K562 (cell line): ENCODE results near the gene HSD17B1. TPM values are rescaled to one million over a fixed set of nuclear protein-coding genes. Genes with fewer than 3 reads are reported as not detected.

Experiments used
- ATAC-seq: fragments of 200-7000 bp; cut with Tn5 transposase; 3 replicates; pipeline ENCODE4 v1.9.1; 2020; ENCODE audit warnings: moderate library complexity
- BruUV-seq: library from RNA; stranded (reverse); fragments of 400-500 nt; replicated peaks from 2 replicates; lab custom pipeline; 2021; lab: Mats Ljungman, UMichigan
- CTCF ChIA-PET: fragments of 300-600 bp; formaldehyde crosslinking; extraction: SDS; loops from one replicate; lab custom pipeline; 2021; ENCODE audit warnings: low intra/inter-chr PET ratio; lab: Yijun Ruan, JAX
- POLR2A ChIA-PET: fragments of 300-600, 350-650 bp; sonication (Branson Sonifier 250); formaldehyde crosslinking; extraction: SDS; loops from one replicate; lab custom pipeline; 2021; ENCODE audit warnings: antibody characterized with exemption, inconsistent platforms; lab: Yijun Ruan, JAX
- DNase-seq, 4 experiments: peaks; one replicate each; pipeline versions ENCODE4 v3.0.0 to v3.0.0-alpha.2; 2011 to 2018; ENCODE audit warnings: low spot score in 3 of 4, mixed read lengths in 3 of 4; ENCODE audit errors: extremely low read depth in 1 of 4
- FAIRE-seq: peaks from 2 replicates; lab custom pipeline; 2011; peaks lifted over from hg19 to GRCh38; lab: Jason Lieb, UNC
- H2AFZ ChIP-seq: 2 replicates; pipeline ENCODE4 v1.6.0; 2011; ENCODE audit warnings: low read depth, low read length, control low read depth, inconsistent platforms
- H3K27ac ChIP-seq: fragments of 200-600 bp; 3 replicates; pipeline ENCODE4 v1.8.0; 2011; ENCODE audit warnings: low read depth, mild to moderate bottlenecking, control low read depth, inconsistent platforms, low read length, moderate library complexity, mixed read lengths; ENCODE audit errors: extremely low read depth
- H3K27me3 ChIP-seq, 2 experiments: fragments of 300-600 bp in 1 of 2; 2 replicates in 1 of 2; 3 replicates in 1 of 2; pipeline versions ENCODE4 v1.6.0 to v1.8.0; 2011; ENCODE audit warnings: inconsistent platforms in 2 of 2, low read length in 2 of 2, mild to moderate bottlenecking in 1 of 2, mixed read lengths in 1 of 2, moderate library complexity in 1 of 2; ENCODE audit not compliant: control insufficient read depth in 2 of 2, insufficient read depth in 2 of 2
- H3K36me3 ChIP-seq: fragments of 300-600 bp; 3 replicates; pipeline ENCODE4 v1.8.0; 2011; ENCODE audit warnings: mild to moderate bottlenecking, low read length, inconsistent platforms; ENCODE audit not compliant: control insufficient read depth, insufficient read depth
- H3K4me1 ChIP-seq, 2 experiments: fragments of 200-600 bp in 1 of 2; replicated peaks in 1 of 2; 2 replicates in 1 of 2; 3 replicates in 1 of 2; pipeline versions ENCODE4 v1.5.1 to v1.8.0; 2011; ENCODE audit warnings: inconsistent platforms in 2 of 2, low read length in 2 of 2, mild to moderate bottlenecking in 1 of 2, mixed read lengths in 1 of 2, moderate library complexity in 1 of 2; ENCODE audit not compliant: control insufficient read depth in 2 of 2, insufficient read depth in 2 of 2
- H3K4me2 ChIP-seq: 2 replicates; pipeline ENCODE4 v1.6.1; 2011; ENCODE audit warnings: low read length, control low read depth, inconsistent platforms, mixed read lengths; ENCODE audit not compliant: insufficient read depth
- H3K4me3 ChIP-seq: fragments of 200-600 bp; sonication (generic), shearing (Covaris generic); 2 replicates; pipeline ENCODE4 v1.5.1; 2016; ENCODE audit warnings: control low read depth, inconsistent platforms
- H3K79me2 ChIP-seq: fragments of 200-600 bp; 3 replicates; pipeline ENCODE4 v1.8.0; 2011; ENCODE audit warnings: low read length, inconsistent platforms; ENCODE audit not compliant: control insufficient read depth, insufficient read depth
- H3K9ac ChIP-seq, 2 experiments: 2 replicates each; pipeline versions ENCODE4 v1.6.0 to v1.6.1; 2011; ENCODE audit warnings: low read depth in 2 of 2, low read length in 2 of 2, control low read depth in 1 of 2, inconsistent platforms in 1 of 2, mild to moderate bottlenecking in 1 of 2, mixed read lengths in 1 of 2; ENCODE audit not compliant: insufficient read depth in 1 of 2
- H3K9me1 ChIP-seq: one replicate; pipeline ENCODE4 v1.6.0; 2011; ENCODE audit warnings: inconsistent platforms, mild to moderate bottlenecking, low read length, moderate library complexity; ENCODE audit not compliant: control insufficient read depth, insufficient read depth
- H3K9me3 ChIP-seq: replicated peaks from 2 replicates; pipeline ENCODE4 v1.5.1; 2011; ENCODE audit warnings: low read depth, low read length, inconsistent platforms; ENCODE audit not compliant: control insufficient read depth, insufficient read depth
- H4K20me1 ChIP-seq: replicated peaks from 2 replicates; pipeline ENCODE4 v1.6.1; 2011; ENCODE audit warnings: low read length, inconsistent platforms, mixed read lengths; ENCODE audit not compliant: control insufficient read depth, insufficient read depth
- DIDO1 ChIP-seq: fragments of 450-650 bp; IDR thresholded peaks from 2 replicates; pipeline ENCODE4 v1.6.1; 2016; ENCODE audit warnings: low read depth, missing biosample characterization, missing genetic modification characterization
- DLX4 ChIP-seq: fragments of 250-450 bp; sonication (Bioruptor Pico); IDR thresholded peaks from 2 replicates; pipeline ENCODE4 v1.6.1; 2021; ENCODE audit warnings: mild to moderate bottlenecking
- EP300 ChIP-seq: IDR thresholded peaks from 2 replicates; pipeline ENCODE4 v1.6.1; 2012; ENCODE audit warnings: low read length, improper control_type of control experiment
- FOXA1 ChIP-seq: fragments of 450-650 bp; IDR thresholded peaks from 2 replicates; pipeline ENCODE4 v1.6.1; 2016; ENCODE audit warnings: mild to moderate bottlenecking, borderline replicate concordance
- GATAD2B ChIP-seq: fragments of 450-650 bp; IDR thresholded peaks from 2 replicates; pipeline ENCODE4 v1.6.1; 2017; ENCODE audit warnings: mild to moderate bottlenecking, borderline replicate concordance
- ILF3 ChIP-seq: fragments of 450-650 bp; IDR thresholded peaks from 2 replicates; pipeline ENCODE4 v1.6.1; 2018; ENCODE audit warnings: antibody characterized with exemption, mild to moderate bottlenecking, moderate library complexity, borderline replicate concordance
- NR2C1 ChIP-seq, 2 experiments: fragments of 450-650 bp; IDR thresholded peaks; 2 replicates each; pipeline ENCODE4 v1.6.1; 2017; ENCODE audit warnings: mild to moderate bottlenecking in 2 of 2, antibody characterized with exemption in 1 of 2, inconsistent platforms in 1 of 2, missing compliant biosample characterization in 1 of 2, missing genetic modification characterization in 1 of 2
- RHOXF2B ChIP-seq: fragments of 250-450 bp; sonication (Bioruptor Pico); conservative IDR thresholded peaks from 2 replicates; pipeline ENCODE4 v1.5.1; 2021
- TAL1 ChIP-seq: fragments of 450-650 bp; IDR thresholded peaks from 2 replicates; pipeline ENCODE4 v1.6.1; 2016; ENCODE audit warnings: mild to moderate bottlenecking
- ZNF143 ChIP-seq: sonication (generic); formaldehyde crosslinking; IDR thresholded peaks from 2 replicates; pipeline ENCODE4 v1.9.0; 2022; ENCODE audit warnings: mild to moderate bottlenecking, missing genetic modification reagents
- ZNF3 ChIP-seq: fragments of 250-450 bp; sonication (Bioruptor Pico); IDR thresholded peaks from 2 replicates; pipeline ENCODE4 v1.5.0; 2021; ENCODE audit warnings: mild to moderate bottlenecking, moderate library complexity
- ZNF431 ChIP-seq: sonication (generic); formaldehyde crosslinking; IDR thresholded peaks from 2 replicates; pipeline ENCODE4 v1.8.0; 2022; ENCODE audit warnings: mild to moderate bottlenecking, missing genetic modification reagents
- WGBS: fragments of 100-300 bp; shearing (Covaris generic); methylation state at CpG from one replicate; pipeline ENCODE4 v1.1.6; 2016; ENCODE audit warnings: low coverage, mixed read lengths; ENCODE audit not compliant: insufficient coverage; ENCODE audit errors: missing lambda C conversion rate; 5-methylcytosine and 5-hydroxymethylcytosine counted together
- in situ Hi-C: fragments of 300-500 bp; cut with MboI; formaldehyde crosslinking; loops from 4 replicates; pipeline ENCODE4 v1.15.0; 2018; ENCODE audit warnings: inconsistent platforms, mixed read lengths
- intact Hi-C: fragments of 100-400 bp; cut with micrococcal nuclease; formaldehyde crosslinking; loops from 2 replicates; pipeline ENCODE4 v1.14.2; 2022
- polyA plus RNA-seq, 8 experiments: library from polyadenylated mRNA; depleted of rRNA in 4 of 8; stranded (reverse) in 5 of 8; unstranded in 3 of 8; fragments of >200 nt; fragmentation: Nextera tagmentation in 2 of 8; fragmentation: Illumina TruSeq in 1 of 8; extraction: Ambion mirVana in 2 of 8; extraction: Trizol in 1 of 8; gene quantifications; 2 replicates each; pipeline versions ENCODE4 v1.2.1 to v1.2.3, GENCODE V29; 2011 to 2014; ENCODE audit warnings: inconsistent platforms in 1 of 8, missing spikeins in 1 of 8
- total RNA-seq, 7 experiments: library from RNA; depleted of rRNA in 6 of 7; stranded (reverse); fragments of >200 nt in 6 of 7; fragmentation: Illumina TruSeq in 2 of 7; extraction: Trizol in 2 of 7; gene quantifications; 2 replicates each; pipeline versions ENCODE4 v1.2.1 to v1.2.3, GENCODE V29; 2011 to 2021; ENCODE audit warnings: low replicate concordance in 1 of 7

Gene HSD17B1
- total and polyA plus RNA-seq, 9 of the 15 experiments (the other 6 are each of a cell fraction or from before 2014, with no cell fraction given): 0.55 to 21.1 (median 3.6) TPM

DNA sequence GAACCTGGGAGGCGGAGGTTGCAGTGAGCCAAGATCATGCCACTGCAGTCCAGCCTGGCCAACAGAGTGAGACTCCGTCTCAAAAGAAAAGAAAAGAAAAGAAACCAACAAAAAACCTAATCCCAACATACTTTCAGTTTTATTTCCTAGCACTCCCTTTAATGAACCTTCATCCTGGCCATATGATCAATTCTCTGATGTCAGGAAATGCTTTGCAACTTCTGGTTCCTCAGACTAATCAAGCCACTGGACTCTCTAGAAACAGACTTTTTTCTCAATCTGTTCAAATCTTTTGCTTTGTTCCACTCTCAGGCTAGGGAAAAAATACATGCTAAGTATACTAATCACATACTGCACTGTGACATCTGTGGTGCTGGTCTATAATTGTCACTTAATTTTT, 38.2 kb downstream of the HSD17B1 start:
- Histone ChIP-seq H3K4me2 (no peak overlapping the region), H3K27me3 (no peaks in the 10 kb centered on the region), H3K4me1 (no peaks in the 10 kb centered on the region; a peak in 1 of 5 replicates), H3K36me3 (peaks cover 62% of the 10 kb centered on the region; the same call in 2 of the 3 replicates), H3K79me2 (peaks cover 5% of the 10 kb centered on the region; the same call in 2 of the 3 replicates), H3K9me1 (no peaks in the 10 kb centered on the region), H3K27ac (no peak overlapping the region), H3K9ac (no peak overlapping the region), H3K4me3 (no peak overlapping the region), H2AFZ (no peak overlapping the region), H4K20me1 (no peaks in the 10 kb centered on the region), H3K9me3 (no peaks in the 10 kb centered on the region)
- intact Hi-C loops: no loop called here
- no peak for ATAC-seq
- no peak for DNase-seq
- POLR2A ChIA-PET: interaction anchor here (1.5 to 2.8 kb wide), 2 partner anchors 9 to 12 kb away, joined by 3 to 16 read pairs; partner anchors contain the start of gene PSMC3IP
- no TSS peak for BruUV-seq
- no peak for TF ChIP-seq ZNF3 (CRISPR knock-in tag)
- TF ChIP-seq DLX4 (CRISPR knock-in tag): no peak
- no peak for TF ChIP-seq NR2C1 (IDR thresholded peaks at IDR 0.05)
- TF ChIP-seq NR2C1 (tag; IDR thresholded peaks at IDR 0.05): no peak
- TF ChIP-seq ILF3: no peak
- no peak for TF ChIP-seq DIDO1 (tag)
- no peak for TF ChIP-seq TAL1
- TF ChIP-seq ZNF431: no peak
- TF ChIP-seq FOXA1: no peak
- TF ChIP-seq RHOXF2B (CRISPR knock-in tag): no peak
- TF ChIP-seq GATAD2B: no peak
- TF ChIP-seq ZNF143: no peak
- TF ChIP-seq EP300: no peak
- CTCF ChIA-PET: no interaction called here
- in situ Hi-C loops: no loop called here
- FAIRE-seq: no peak
- WGBS: 93% methylated on average over 2 of the region's 2 CpGs
